Measurements from ENCODE around the gene MED27. TPM values are rescaled to one million over a fixed set of nuclear protein-coding genes. Genes with fewer than 3 reads are reported as not detected.
"Not testable (repeated sequence)": the region's sequence is repeated elsewhere in the genome, so short reads cannot be mapped to it uniquely, and the experiment has no call there.

Gene MED27
- total and polyA plus RNA-seq, 7 donors: 10.7 to 24.4 (median 14.2) TPM

GRCh38 chr9:131927091-131927490 is 152.6 kb downstream of the MED27 start:
- DNase-seq (no peak), ATAC-seq (peak in 1 of 4 donors; percentile 21)
- Histone ChIP-seq H3K4me3 (no peak overlapping the region), H3K9me3 (no peaks in the 10 kb centered on the region), H3K4me1 (peaks cover 12% of the 10 kb centered on the region), H3K27ac (no peak overlapping the region), H3K36me3 (ENCODE audit: insufficient read depth in 1 of 2, low read depth in 1 of 2) (no peaks in the 10 kb centered on the region), H3K27me3 (ENCODE audit: insufficient read depth in 3 of 3, low read length in 2 of 3) (no peaks in the 10 kb centered on the region)
- 41 to 68% (median 41%) methylated on average over 3 of the region's 3 CpGs for WGBS, 3 donors
- TF ChIP-seq CTCF (IDR thresholded peaks at IDR 0.05): no peak
- intact Hi-C loops (cut with DNase I): no loop called here

- no peak for ATAC-seq
- intact Hi-C loops (cut with DNase I): no loop called here
- no peaks in the 10 kb centered on the region for H3K27me3 ChIP-seq (ENCODE audit: insufficient read depth in 3 of 3, low read length in 2 of 3)
- H3K36me3 ChIP-seq (ENCODE audit: insufficient read depth in 1 of 2, low read depth in 1 of 2): no peaks in the 10 kb centered on the region
- no peaks in the 10 kb centered on the region for H3K9me3 ChIP-seq
- 91 to 96% (median 94%) methylated on average over 6 of the region's 6 CpGs for WGBS, 3 donors
- no peak for DNase-seq
- no peak overlapping the region for H3K27ac ChIP-seq
- H3K4me3 ChIP-seq: no peak overlapping the region
- no peak for TF ChIP-seq CTCF (IDR thresholded peaks at IDR 0.05)
- H3K4me1 ChIP-seq: peaks cover 12% of the 10 kb centered on the region
These were observed 153.2 kb downstream of the MED27 start for GRCh38 chr9:131926360-131926922.

GRCh38 chr9:131925677-131926177 is 153.9 kb downstream of the MED27 start:
- Histone ChIP-seq H3K4me3 (no peak overlapping the region), H3K9me3 (no peaks in the 10 kb centered on the region), H3K27me3 (ENCODE audit: insufficient read depth in 3 of 3, low read length in 2 of 3) (no peaks in the 10 kb centered on the region), H3K27ac (no peak overlapping the region), H3K4me1 (peaks cover 12% of the 10 kb centered on the region), H3K36me3 (ENCODE audit: insufficient read depth in 1 of 2, low read depth in 1 of 2) (no peaks in the 10 kb centered on the region)
- no peak for TF ChIP-seq CTCF (IDR thresholded peaks at IDR 0.05)
- ATAC-seq: peak in 1 of 4 donors; percentile 43
- no peak for DNase-seq
- WGBS, 3 donors: 85 to 92% (median 86%) methylated on average over 6 of the region's 6 CpGs
- intact Hi-C loops (cut with DNase I): no loop called here

- WGBS, 3 donors: 98 to 99% (median 98%) methylated on average over 4 of the region's 4 CpGs
- no peaks in the 10 kb centered on the region for H3K27me3 ChIP-seq (ENCODE audit: insufficient read depth in 3 of 3, low read length in 2 of 3)
- no peak for TF ChIP-seq CTCF (IDR thresholded peaks at IDR 0.05)
- intact Hi-C loops (cut with DNase I): no loop called here
- ATAC-seq (no peak), DNase-seq (no peak)
- H3K27ac ChIP-seq: no peak overlapping the region
- H3K4me1 ChIP-seq: peaks cover 12% of the 10 kb centered on the region
- no peaks in the 10 kb centered on the region for H3K36me3 ChIP-seq (ENCODE audit: insufficient read depth in 1 of 2, low read depth in 1 of 2)
- H3K9me3 ChIP-seq: no peaks in the 10 kb centered on the region
- no peak overlapping the region for H3K4me3 ChIP-seq
These were observed 155.9 kb downstream of the MED27 start for GRCh38 chr9:131923766-131924165.

GRCh38 chr9:131923132-131923671 is 156.5 kb downstream of the MED27 start:
- 91 to 95% (median 94%) methylated on average over 3 of the region's 3 CpGs for WGBS, 3 donors
- no peak for ATAC-seq
- H3K27ac ChIP-seq: no peak overlapping the region

GRCh38 chr9:131921635-131922034 is 158.0 kb downstream of the MED27 start:
- ATAC-seq; H3K4me3 ChIP-seq; DNase-seq; H3K27me3 ChIP-seq (ENCODE audit: insufficient read depth in 3 of 3, low read length in 2 of 3); H3K36me3 ChIP-seq (ENCODE audit: insufficient read depth in 1 of 2, low read depth in 1 of 2); H3K27ac ChIP-seq; H3K9me3 ChIP-seq; intact Hi-C loops (cut with DNase I); H3K4me1 ChIP-seq: not testable (repeated sequence)
- 93 to 98% (median 95%) methylated on average over 5 of the region's 5 CpGs for WGBS, 3 donors

More at GRCh38 chr9:131923132-131923671, 156.5 kb downstream of the MED27 start:
- Histone ChIP-seq H3K27me3 (ENCODE audit: insufficient read depth in 3 of 3, low read length in 2 of 3) (no peaks in the 10 kb centered on the region), H3K4me3 (no peak overlapping the region), H3K36me3 (ENCODE audit: insufficient read depth in 1 of 2, low read depth in 1 of 2) (no peaks in the 10 kb centered on the region), H3K4me1 (peaks cover 9% of the 10 kb centered on the region), H3K9me3 (no peaks in the 10 kb centered on the region)
- no peak for TF ChIP-seq CTCF (IDR thresholded peaks at IDR 0.05)
- intact Hi-C loops (cut with DNase I): no loop called here
- DNase-seq: no peak

Data from psoas muscle (tissue), 8 donors.